NB4 (cell line): ENCODE data around the gene NPTX2.

ENCODE experiments used
- DNase-seq: peaks from one replicate; pipeline ENCODE4 v3.0.0; 2010; ENCODE audit warnings: low read depth
- H3K4me3 ChIP-seq: one replicate; pipeline ENCODE4 v1.5.1; 2011; ENCODE audit warnings: mild to moderate bottlenecking, low read depth, low read length, moderate library complexity
- CTCF ChIP-seq: IDR thresholded peaks from one replicate; pipeline ENCODE4 v1.5.1; 2012; ENCODE audit warnings: low read depth, low read length
- MYC ChIP-seq: IDR thresholded peaks from 2 replicates; pipeline ENCODE4 v1.6.1; 2011; ENCODE audit warnings: low read depth, low read length
- POLR2A ChIP-seq: IDR thresholded peaks from 2 replicates; pipeline ENCODE4 v1.6.1; 2011; ENCODE audit warnings: mild to moderate bottlenecking; ENCODE audit not compliant: insufficient read length; ENCODE audit errors: extremely low read depth
- TF ChIP-seq, protein P1 (sequence below): IDR thresholded peaks from 2 replicates; pipeline ENCODE4 v1.6.1; 2011; ENCODE audit warnings: low read depth, low read length

Gene NPTX2

DNA sequence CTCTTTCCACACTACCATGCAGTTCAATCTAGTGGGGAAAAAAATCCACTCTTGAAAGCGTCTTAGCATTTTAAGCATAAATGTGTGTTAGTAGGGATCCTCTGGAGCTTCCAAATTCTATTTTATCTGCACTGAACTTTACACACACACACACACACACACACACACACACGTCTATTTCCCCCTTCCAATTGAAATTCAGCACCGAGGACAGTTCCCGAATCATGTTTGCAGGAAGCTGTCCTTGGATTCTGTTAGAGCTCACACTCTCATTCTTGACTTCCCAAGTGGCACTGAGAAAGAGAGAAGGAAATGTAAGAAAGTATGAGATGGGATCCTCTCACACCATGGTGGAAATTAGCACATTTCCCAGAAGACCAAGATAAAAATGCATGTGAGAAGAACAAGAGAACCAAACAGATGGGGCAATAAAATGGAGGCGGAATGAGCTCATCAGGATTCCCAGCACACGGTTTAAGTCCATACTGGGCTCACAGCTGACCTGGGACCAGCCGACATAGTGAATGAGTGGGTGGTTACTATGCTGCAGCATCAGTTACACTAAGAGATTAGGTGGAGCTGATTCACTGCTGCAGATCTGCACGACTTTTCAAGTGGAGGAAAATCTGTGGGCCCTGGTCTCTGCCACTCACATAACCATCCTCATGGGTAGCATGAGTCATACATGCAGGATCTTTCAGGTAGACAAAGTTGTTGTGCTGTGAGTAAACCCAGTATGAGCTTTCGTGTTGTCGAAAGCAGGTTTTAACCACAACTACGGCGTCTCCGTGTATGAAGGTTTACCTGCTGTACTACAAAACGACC, 3.3 kb upstream of the NPTX2 start:
- H3K4me3 ChIP-seq = no peak overlapping the region
- DNase-seq = peak; percentile 51
- TF ChIP-seq, protein P1, sequence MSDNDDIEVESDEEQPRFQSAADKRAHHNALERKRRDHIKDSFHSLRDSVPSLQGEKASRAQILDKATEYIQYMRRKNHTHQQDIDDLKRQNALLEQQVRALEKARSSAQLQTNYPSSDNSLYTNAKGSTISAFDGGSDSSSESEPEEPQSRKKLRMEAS = 0 out of 2 replicates have a peak, but pooled peaks have one; percentile 21
- no peak for TF ChIP-seq CTCF

GRCh38 chr7:98616381-98617050, 569 bp upstream of the NPTX2 start:
- no peak overlapping the region for H3K4me3 ChIP-seq
- TF ChIP-seq CTCF (no peak), MYC (no peak), POLR2A (no peak)
- TF ChIP-seq, protein P1 = no peak
- no peak for DNase-seq

DNA sequence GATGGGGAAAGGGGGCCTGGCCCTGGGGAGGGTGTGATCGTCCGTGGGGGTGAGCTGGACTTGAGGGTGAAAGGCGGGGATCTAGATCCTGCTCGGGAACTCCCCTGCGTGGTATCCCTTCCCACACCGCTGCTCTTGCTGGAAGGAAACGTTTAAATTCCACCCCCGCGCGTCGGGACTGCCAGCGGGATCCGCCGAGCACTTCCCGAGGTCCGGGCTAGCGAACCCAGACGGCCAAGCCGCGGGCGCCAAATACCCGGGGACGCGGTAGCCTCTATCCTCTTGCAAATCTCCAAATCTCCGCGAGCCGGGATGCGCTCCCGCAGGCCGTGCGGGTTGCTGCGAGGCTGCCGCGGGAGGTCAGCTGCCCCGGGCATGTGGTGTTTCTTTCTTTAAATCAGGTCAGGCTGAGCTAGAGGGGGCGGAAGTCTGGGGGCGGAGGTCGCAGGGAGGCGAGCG, 904 bp downstream of the NPTX2 start:
- no peak for TF ChIP-seq MYC
- no peak for TF ChIP-seq POLR2A
- TF ChIP-seq, protein P1 = no peak
- TF ChIP-seq CTCF = no peak
- DNase-seq = no peak
- H3K4me3 ChIP-seq = no peak overlapping the region

DNA sequence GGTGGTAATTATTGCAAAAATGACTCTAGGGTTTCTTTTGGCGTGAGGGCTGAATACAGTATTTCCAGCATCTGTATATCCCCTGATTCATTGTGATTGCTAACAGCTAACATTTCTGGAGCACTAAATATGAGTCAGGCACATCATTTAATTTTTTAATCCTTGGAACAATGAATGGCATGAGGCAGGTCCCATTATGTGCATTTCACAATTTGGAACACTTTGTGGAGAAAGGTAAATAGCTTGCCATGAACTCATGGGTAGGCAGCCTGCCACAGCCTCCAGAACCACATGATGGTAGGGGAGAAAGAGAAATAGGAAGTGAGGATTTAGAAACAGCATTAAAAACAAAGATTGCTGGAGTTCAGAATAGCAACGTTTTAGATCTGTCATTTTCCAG, 1.7 kb downstream of the NPTX2 start:
- no peak for DNase-seq

More for the DNA sequence above, 1.7 kb downstream of the NPTX2 start:
- no peak overlapping the region for H3K4me3 ChIP-seq
- TF ChIP-seq, protein P1 = no peak
- no peak for TF ChIP-seq MYC
- no peak for TF ChIP-seq CTCF
